IMR-90 (cell line): Measurements from ENCODE around the gene SLC22A15. TPM values are rescaled to one million over a fixed set of nuclear protein-coding genes. Genes with fewer than 3 reads are reported as not detected.

Source experiments
- ATAC-seq: fragments of 200-7000 bp; cut with Tn5 transposase; 2 replicates; pipeline ENCODE4 v1.9.1; 2020; ENCODE audit warnings: low read depth, mild to moderate bottlenecking, moderate library complexity
- BruUV-seq: library from RNA; stranded (reverse); fragments of 400-500 nt; replicated peaks from 2 replicates; lab custom pipeline; 2021; lab: Mats Ljungman, UMichigan
- CTCF ChIA-PET: fragments of 300-600 bp; formaldehyde crosslinking; extraction: SDS; loops from one replicate; lab custom pipeline; 2021; ENCODE audit warnings: antibody characterized with exemption; lab: Yijun Ruan, JAX
- POLR2A ChIA-PET: fragments of 300-600 bp; sonication (Branson Sonifier 250); formaldehyde crosslinking; loops from one replicate; lab custom pipeline; 2022; ENCODE audit warnings: antibody characterized with exemption; ENCODE audit not compliant: unreplicated experiment; lab: Charles Lee
- DNase-seq: peaks from one replicate; pipeline ENCODE4 v3.0.0; 2013
- H2AFZ ChIP-seq: replicated peaks from 2 replicates; pipeline ENCODE3; 2013; ENCODE audit warnings: low read length, mild to moderate bottlenecking; ENCODE audit not compliant: poor library complexity
- H2AK5ac ChIP-seq: 2 replicates; pipeline ENCODE4 v1.6.1; 2013; ENCODE audit warnings: low read depth, low read length, inconsistent platforms
- H2AK9ac ChIP-seq: replicated peaks from 2 replicates; pipeline ENCODE3; 2013; ENCODE audit warnings: mild to moderate bottlenecking, low read depth, low read length, moderate library complexity; ENCODE audit not compliant: poor library complexity
- H2BK120ac ChIP-seq: 2 replicates; pipeline ENCODE4 v1.6.1; 2013; ENCODE audit warnings: low read depth, low read length, inconsistent platforms
- H2BK15ac ChIP-seq: 3 replicates; pipeline ENCODE4 v1.6.1; 2013; ENCODE audit warnings: low read depth, low read length, inconsistent platforms
- H2BK20ac ChIP-seq: 2 replicates; pipeline ENCODE4 v1.6.1; 2013; ENCODE audit warnings: low read depth, mild to moderate bottlenecking, inconsistent platforms, low read length, moderate library complexity
- H2BK5ac ChIP-seq: 2 replicates; pipeline ENCODE4 v1.6.1; 2013; ENCODE audit warnings: mild to moderate bottlenecking, low read depth, low read length, inconsistent platforms; ENCODE audit not compliant: poor library complexity, severe bottlenecking
- H3K14ac ChIP-seq: replicated peaks from 2 replicates; pipeline ENCODE4 v1.6.1; 2013; ENCODE audit warnings: low read depth, low read length, inconsistent platforms
- H3K18ac ChIP-seq: 2 replicates; pipeline ENCODE4 v1.6.1; 2013; ENCODE audit warnings: low read depth, low read length, control low read depth
- H3K23ac ChIP-seq: 2 replicates; pipeline ENCODE4 v1.6.1; 2013; ENCODE audit warnings: low read depth, low read length, inconsistent platforms
- H3K27ac ChIP-seq: 2 replicates; pipeline ENCODE4 v1.5.1; 2013; ENCODE audit warnings: mild to moderate bottlenecking, control low read depth, low read length; ENCODE audit not compliant: insufficient read depth
- H3K27me3 ChIP-seq: 2 replicates; pipeline ENCODE4 v1.6.1; 2013; ENCODE audit warnings: low read length; ENCODE audit not compliant: control insufficient read depth, insufficient read depth
- H3K36me3 ChIP-seq: 2 replicates; pipeline ENCODE4 v1.6.1; 2013; ENCODE audit warnings: low read length, mixed read lengths; ENCODE audit not compliant: control insufficient read depth, insufficient read depth
- H3K4ac ChIP-seq: 2 replicates; pipeline ENCODE4 v1.6.1; 2013; ENCODE audit warnings: low read depth, low read length, inconsistent platforms
- H3K4me1 ChIP-seq: 2 replicates; pipeline ENCODE4 v1.6.1; 2013; ENCODE audit warnings: low read length, mixed read lengths; ENCODE audit not compliant: control insufficient read depth, insufficient read depth
- H3K4me2 ChIP-seq: 2 replicates; pipeline ENCODE4 v1.6.1; 2013; ENCODE audit warnings: low read depth, mild to moderate bottlenecking, control low read depth, low read length, moderate library complexity
- H3K4me3 ChIP-seq: 2 replicates; pipeline ENCODE4 v1.5.1; 2013; ENCODE audit warnings: low read depth, mild to moderate bottlenecking, control low read depth, low read length, moderate library complexity; ENCODE audit not compliant: insufficient read depth
- H3K56ac ChIP-seq: 2 replicates; pipeline ENCODE4 v1.6.1; 2013; ENCODE audit warnings: low read length, inconsistent platforms; ENCODE audit not compliant: insufficient read depth; ENCODE audit errors: extremely low read depth
- H3K79me1 ChIP-seq, 2 experiments: 2 replicates each; pipeline ENCODE4 v1.6.1; 2013; ENCODE audit warnings: low read length in 2 of 2, inconsistent platforms in 1 of 2, low read depth in 1 of 2
- H3K9ac ChIP-seq: 2 replicates; pipeline ENCODE4 v1.6.1; 2013; ENCODE audit warnings: low read depth, low read length, control low read depth
- H3K9me1 ChIP-seq: 2 replicates; pipeline ENCODE4 v1.6.1; 2013; ENCODE audit warnings: low read length, inconsistent platforms; ENCODE audit not compliant: insufficient read depth
- H3K9me3 ChIP-seq: 2 replicates; pipeline ENCODE4 v1.6.1; 2013; ENCODE audit warnings: low read length; ENCODE audit not compliant: control insufficient read depth, insufficient read depth
- H4K20me1 ChIP-seq: 2 replicates; pipeline ENCODE4 v1.6.1; 2013; ENCODE audit warnings: low read length, inconsistent platforms; ENCODE audit not compliant: insufficient read depth
- H4K5ac ChIP-seq: 2 replicates; pipeline ENCODE4 v1.6.1; 2013; ENCODE audit warnings: mild to moderate bottlenecking, low read depth, low read length, control low read depth
- H4K8ac ChIP-seq, 2 experiments: 2 replicates each; pipeline ENCODE4 v1.6.1; 2013; ENCODE audit warnings: low read depth in 2 of 2, low read length in 2 of 2, control low read depth in 1 of 2, inconsistent platforms in 1 of 2
- H4K91ac ChIP-seq: 2 replicates; pipeline ENCODE4 v1.6.1; 2013; ENCODE audit warnings: low read depth, low read length, inconsistent platforms; ENCODE audit not compliant: insufficient read depth
- BHLHE40 ChIP-seq: fragments of 150-350 bp; IDR thresholded peaks from 2 replicates; pipeline ENCODE4 v1.6.1; 2016; ENCODE audit warnings: mild to moderate bottlenecking, low read depth, low read length
- CEBPB ChIP-seq: IDR thresholded peaks from 2 replicates; pipeline ENCODE4 v1.6.1; 2012; ENCODE audit warnings: low read depth, low read length, improper control_type of control experiment
- CHD1 ChIP-seq: IDR thresholded peaks from 2 replicates; pipeline ENCODE4 v1.6.1; 2012; ENCODE audit warnings: low read depth, low read length, improper control_type of control experiment
- CTCF ChIP-seq: conservative IDR thresholded peaks from 2 replicates; pipeline ENCODE4 v1.5.1; 2012; ENCODE audit warnings: mild to moderate bottlenecking, low read depth, low read length, improper control_type of control experiment
- ELK1 ChIP-seq: fragments of 150-350 bp; IDR thresholded peaks from 2 replicates; pipeline ENCODE4 v1.6.1; 2016; ENCODE audit warnings: low read depth, mild to moderate bottlenecking, low read length, moderate library complexity, borderline replicate concordance
- FOS ChIP-seq: fragments of 150-350 bp; IDR thresholded peaks from 2 replicates; pipeline ENCODE4 v1.6.1; 2016; ENCODE audit warnings: low read depth, low read length
- MAFK ChIP-seq: IDR thresholded peaks from 2 replicates; pipeline ENCODE4 v1.6.1; 2012; ENCODE audit warnings: low read depth, low read length, improper control_type of control experiment
- MAZ ChIP-seq: IDR thresholded peaks from 2 replicates; pipeline ENCODE4 v1.6.1; 2012; ENCODE audit warnings: low read depth, mild to moderate bottlenecking, low read length, improper control_type of control experiment, moderate library complexity, borderline replicate concordance
- MXI1 ChIP-seq: IDR thresholded peaks from 2 replicates; pipeline ENCODE4 v1.6.1; 2012; ENCODE audit warnings: low read depth, mild to moderate bottlenecking, low read length, moderate library complexity, borderline replicate concordance
- NFE2L2 ChIP-seq: fragments of 150-350 bp; IDR thresholded peaks from 2 replicates; pipeline ENCODE4 v1.6.1; 2016; ENCODE audit warnings: low read depth, mild to moderate bottlenecking, low read length
- POLR2A ChIP-seq: IDR thresholded peaks from 2 replicates; pipeline ENCODE4 v1.6.1; 2012; ENCODE audit warnings: mild to moderate bottlenecking, low read depth, low read length
- RAD21 ChIP-seq: IDR thresholded peaks from 2 replicates; pipeline ENCODE4 v1.6.1; 2012; ENCODE audit warnings: low read length, improper control_type of control experiment
- RCOR1 ChIP-seq: IDR thresholded peaks from 2 replicates; pipeline ENCODE4 v1.6.1; 2012; ENCODE audit warnings: mild to moderate bottlenecking, low read length, improper control_type of control experiment; ENCODE audit not compliant: insufficient replicate concordance
- RFX5 ChIP-seq: IDR thresholded peaks from 2 replicates; pipeline ENCODE4 v1.8.0; 2012; ENCODE audit warnings: low read depth, mild to moderate bottlenecking, low read length, moderate library complexity
- SMC3 ChIP-seq: fragments of 150-350 bp; IDR thresholded peaks from 2 replicates; pipeline ENCODE4 v1.6.1; 2016; ENCODE audit warnings: low read depth, mild to moderate bottlenecking, antibody characterized with exemption, low read length, moderate library complexity
- USF2 ChIP-seq: fragments of 150-350 bp; IDR thresholded peaks from 2 replicates; pipeline ENCODE4 v1.6.1; 2017; ENCODE audit warnings: mild to moderate bottlenecking, antibody characterized with exemption, low read length, low read depth
- WGBS, 2 experiments: methylation state at CpG; one replicate each; pipeline versions ENCODE4 v1.1.5 to v1.1.7; 2013; ENCODE audit warnings: missing lambda C conversion rate in 2 of 2; ENCODE audit not compliant: insufficient read length in 1 of 2; ENCODE audit errors: extremely low coverage in 2 of 2; 5-methylcytosine and 5-hydroxymethylcytosine counted together
- dilution Hi-C: fragments of 300-500 bp; cut with HindIII; formaldehyde crosslinking; loops from one replicate; pipeline ENCODE4 v1.14.3; 2018; ENCODE audit warnings: low sequenced_read_pairs; ENCODE audit not compliant: unreplicated experiment
- in situ Hi-C: fragments of 300-500 bp; cut with MboI; formaldehyde crosslinking; loops from 3 replicates; pipeline ENCODE4 v1.14.3; 2019; ENCODE audit warnings: low sequenced_read_pairs, inconsistent platforms, mixed read lengths
- intact Hi-C: fragments of 100-400 bp; cut with micrococcal nuclease; formaldehyde crosslinking; loops from 2 replicates; pipeline ENCODE4 v1.10.0; 2022
- polyA plus RNA-seq, 3 experiments: library from polyadenylated mRNA; depleted of rRNA; stranded (reverse); fragments of >200 nt; gene quantifications; 2 replicates each; pipeline ENCODE4 v1.2.3, GENCODE V29; 2012; ENCODE audit warnings: low replicate concordance in 1 of 3
- total RNA-seq: library from RNA; depleted of rRNA; stranded (reverse); fragments of >200 nt; gene quantifications from 2 replicates; pipeline ENCODE4 v1.2.3, GENCODE V29; 2012

SLC22A15 gene
- total and polyA plus RNA-seq, 2 of the 4 experiments (the other 2 are of a cell fraction), result under 0.01 to 0.02 TPM

- Histone ChIP-seq H2BK5ac (no peak overlapping the region), H2BK20ac (no peak overlapping the region), H3K27ac (no peak overlapping the region), H4K91ac (no peak overlapping the region), H3K27me3 (no peaks in the 10 kb centered on the region), H3K23ac (no peak overlapping the region), H2BK120ac (no peak overlapping the region), H3K79me1 (no peaks in the 10 kb centered on the region), H3K4me3 (no peak overlapping the region), H3K36me3 (no peaks in the 10 kb centered on the region), H3K18ac (no peak overlapping the region), H4K8ac (no peak overlapping the region), H3K4me2 (no peak overlapping the region), H3K4ac (no peak overlapping the region), H2AK9ac (no peak overlapping the region), H3K9me3 (no peaks in the 10 kb centered on the region), H3K9ac (no peak overlapping the region), H4K5ac (no peak overlapping the region), H3K14ac (no peak overlapping the region), H2BK15ac (no peak overlapping the region), H4K20me1 (no peaks in the 10 kb centered on the region), H2AFZ (no peak overlapping the region), H3K4me1 (no peaks in the 10 kb centered on the region), H3K56ac (no peak overlapping the region), H3K9me1 (no peaks in the 10 kb centered on the region), H2AK5ac (no peak overlapping the region)
- in situ Hi-C loops (no loop called here), dilution Hi-C loops (no loop called here), intact Hi-C loops (no loop called here)
- BruUV-seq, result no TSS peak
- DNase-seq, result no peak
- TF ChIP-seq NFE2L2 (no peak), MAFK (no peak), FOS (no peak), MAZ (no peak), CTCF (no peak), RCOR1 (no peak), RFX5 (no peak), CHD1 (no peak), USF2 (no peak), ELK1 (no peak), RAD21 (no peak), SMC3 (no peak), BHLHE40 (no peak), MXI1 (no peak), CEBPB (no peak), POLR2A (no peak)
- WGBS, 2 experiments, result no CpG with 5 or more reads among the region's 6 CpGs
- POLR2A ChIA-PET, result no interaction called here
- ATAC-seq, result no peak
- CTCF ChIA-PET, result no interaction called here
Observed at GRCh38 chr1:115939455-115939854, 36.9 kb upstream of the SLC22A15 start.
